Type B pancreatic cell (in vitro differentiated cells): ENCODE data around the gene ATP6AP1. TPM values are rescaled to one million over a fixed set of nuclear protein-coding genes. Genes with fewer than 3 reads are reported as not detected.
"Not testable (repeated sequence)": the region's sequence is repeated elsewhere in the genome, so short reads cannot be mapped to it uniquely, and the experiment has no call there.

Source experiments
- DNase-seq: peaks from one replicate; pipeline ENCODE4 v3.0.0; 2021; ENCODE audit warnings: mixed read lengths; ENCODE audit not compliant: unreplicated experiment; ENCODE audit errors: extremely low spot score
- H3K27ac Mint-ChIP-seq: 2 replicates; pipeline ENCODE4 v1.8.0; 2021; ENCODE audit warnings: mild to moderate bottlenecking, mixed read lengths
- H3K27me3 Mint-ChIP-seq: 2 replicates; pipeline ENCODE4 v1.8.0; 2021; ENCODE audit warnings: mixed read lengths
- H3K36me3 Mint-ChIP-seq: 2 replicates; pipeline ENCODE4 v1.8.0; 2021; ENCODE audit warnings: mixed read lengths
- H3K4me1 Mint-ChIP-seq: one replicate; pipeline ENCODE4 v1.8.0; 2021; ENCODE audit warnings: mixed read lengths; ENCODE audit not compliant: unreplicated experiment
- H3K4me3 Mint-ChIP-seq: 2 replicates; pipeline ENCODE4 v1.8.0; 2021; ENCODE audit warnings: mild to moderate bottlenecking, mixed read lengths
- H3K9me3 Mint-ChIP-seq: 2 replicates; pipeline ENCODE4 v1.8.0; 2021; ENCODE audit warnings: mixed read lengths
- CTCF ChIP-seq: fragments of 200-600 bp; sonication (generic); conservative IDR thresholded peaks from 2 replicates; pipeline ENCODE4 v1.5.0; 2021; ENCODE audit warnings: antibody characterized with exemption, mild to moderate bottlenecking
- total RNA-seq: library from RNA; stranded (reverse); gene quantifications from 2 replicates; pipeline ENCODE4 v1.2.1, GENCODE V29; 2021; ENCODE audit warnings: low replicate concordance

The ATP6AP1 gene
- total RNA-seq, 1 donor from 2014 or later: 105 TPM

GRCh38 chrX:154396973-154397887 lies 31.2 kb upstream of the ATP6AP1 start:
- DNase-seq: no peak
- Mint-ChIP-seq H3K27ac (peak overlapping the region; percentile 100), H3K4me1 (peaks cover 15% of the 10 kb centered on the region), H3K9me3 (no peaks in the 10 kb centered on the region), H3K27me3 (peaks cover 5% of the 10 kb centered on the region), H3K36me3 (peaks cover 20% of the 10 kb centered on the region), H3K4me3 (peak overlapping the region; percentile 99)
- no peak for TF ChIP-seq CTCF

- no peak for TF ChIP-seq CTCF
- peak within 1 kb of the TSS; percentile 99 for H3K4me3 Mint-ChIP-seq
- H3K4me1 Mint-ChIP-seq: peaks cover 15% of the 10 kb centered on the region
- H3K27ac Mint-ChIP-seq: peak within 1 kb of the TSS; percentile 100
- no peaks in the 10 kb centered on the region for H3K9me3 Mint-ChIP-seq
- H3K36me3 Mint-ChIP-seq: peaks cover 20% of the 10 kb centered on the region
- peaks cover 5% of the 10 kb centered on the region for H3K27me3 Mint-ChIP-seq
- peak; percentile 93 for DNase-seq
These were observed 30.4 kb upstream of the ATP6AP1 start, which contains the start of gene RPL10 for GRCh38 chrX:154397888-154398667. Gene RPL10 (plus strand): TSS chrX:154398377. CDS start chrX:154398520, 143 bp downstream.

GRCh38 chrX:154398668-154399526 lies 29.6 kb upstream of the ATP6AP1 start:
- H3K9me3 Mint-ChIP-seq: no peaks in the 10 kb centered on the region

GRCh38 chrX:154399527-154400368 lies 28.7 kb upstream of the ATP6AP1 start:
- Mint-ChIP-seq H3K4me3 (peak overlapping the region; percentile 99), H3K36me3 (peaks cover 20% of the 10 kb centered on the region), H3K27ac (peak overlapping the region; percentile 100), H3K9me3 (no peaks in the 10 kb centered on the region), H3K27me3 (peaks cover 5% of the 10 kb centered on the region), H3K4me1 (peaks cover 15% of the 10 kb centered on the region)
- DNase-seq: no peak
- TF ChIP-seq CTCF: no peak

More at GRCh38 chrX:154398668-154399526, 29.6 kb upstream of the ATP6AP1 start:
- Mint-ChIP-seq H3K27ac (peak overlapping the region; percentile 100), H3K4me1 (peaks cover 15% of the 10 kb centered on the region), H3K4me3 (peak overlapping the region; percentile 99), H3K27me3 (peaks cover 5% of the 10 kb centered on the region), H3K36me3 (peaks cover 20% of the 10 kb centered on the region)
- peak; percentile 86 for DNase-seq
- peak; percentile 87 for TF ChIP-seq CTCF

GRCh38 chrX:154400369-154400817 lies 28.1 kb upstream of the ATP6AP1 start:
- not testable (repeated sequence) for DNase-seq, H3K27me3 Mint-ChIP-seq, H3K9me3 Mint-ChIP-seq
- H3K36me3 Mint-ChIP-seq: peaks cover 20% of the 10 kb centered on the region
- peak overlapping the region; percentile 72 for H3K27ac Mint-ChIP-seq
- peak overlapping the region; percentile 99 for H3K4me3 Mint-ChIP-seq
- peaks cover 15% of the 10 kb centered on the region for H3K4me1 Mint-ChIP-seq
